HEK293 (cell line): ENCODE measurements around the gene NIPSNAP2.
A peak's percentile ranks its signal among the peaks of the same experiment; 100 is the strongest.
"Not testable (repeated sequence)": the region's sequence is repeated elsewhere in the genome, so short reads cannot be mapped to it uniquely, and the experiment has no call there.

Experiments used
- CTCF ChIA-PET: fragments of 350-600 bp; formaldehyde crosslinking; extraction: SDS; loops from one replicate; lab custom pipeline; 2021; ENCODE audit warnings: antibody characterized with exemption; lab: Yijun Ruan, JAX
- POLR2A ChIA-PET: fragments of 300-600 bp; formaldehyde crosslinking; extraction: SDS; loops from one replicate; lab custom pipeline; 2020; ENCODE audit warnings: antibody characterized with exemption, inconsistent platforms; lab: Yijun Ruan, JAX
- H3K27ac ChIP-seq: fragments of 200-500 bp; sonication (Bioruptor generic); 2 replicates; pipeline ENCODE4 v1.5.1; 2014; ENCODE audit warnings: low read depth, low read length, control low read depth, inconsistent platforms; ENCODE audit errors: extremely low read depth
- H3K36me3 ChIP-seq, 2 experiments: fragments of 200-500 bp in 1 of 2; sonication (Bioruptor generic) in 1 of 2; 1 replicate in 1 of 2; 2 replicates in 1 of 2; pipeline ENCODE4 v1.5.1; 2014 to 2017; ENCODE audit warnings: inconsistent platforms in 2 of 2, low read length in 2 of 2; ENCODE audit not compliant: control insufficient read depth in 2 of 2, insufficient read depth in 1 of 2
- H3K4me1 ChIP-seq: fragments of 200-500 bp; sonication (Bioruptor generic); 2 replicates; pipeline ENCODE4 v1.5.1; 2014; ENCODE audit warnings: mild to moderate bottlenecking, low read length, inconsistent platforms; ENCODE audit not compliant: control insufficient read depth, insufficient read depth
- H3K4me3 ChIP-seq: 2 replicates; pipeline ENCODE4 v1.5.1; 2011; ENCODE audit warnings: low read depth, mild to moderate bottlenecking, control low read depth, low read length, moderate library complexity
- H3K9me3 ChIP-seq: fragments of 200-500 bp; sonication (Bioruptor generic); 2 replicates; pipeline ENCODE4 v1.5.1; 2014; ENCODE audit warnings: low read depth, low read length, inconsistent platforms; ENCODE audit not compliant: control insufficient read depth, insufficient read depth
- GLI4 ChIP-seq: fragments of 450-650 bp; formaldehyde crosslinking; IDR thresholded peaks from 2 replicates; pipeline ENCODE4 v1.5.1; 2016; ENCODE audit warnings: missing biosample characterization, missing genetic modification characterization
- TCF7L2 ChIP-seq: IDR thresholded peaks from 2 replicates; pipeline ENCODE4 v1.6.1; 2011; ENCODE audit warnings: low read depth, mild to moderate bottlenecking, inconsistent platforms, low read length, moderate library complexity, borderline replicate concordance
- ZEB2 ChIP-seq: fragments of 450-650 bp; formaldehyde crosslinking; IDR thresholded peaks from 2 replicates; pipeline ENCODE4 v1.5.1; 2016; ENCODE audit warnings: missing biosample characterization, missing genetic modification characterization
- ZFHX2 ChIP-seq: fragments of 450-650 bp; formaldehyde crosslinking; conservative IDR thresholded peaks from 2 replicates; pipeline ENCODE4 v1.5.1; 2016; ENCODE audit warnings: missing biosample characterization, missing genetic modification characterization
- ZNF169 ChIP-seq: fragments of 450-650 bp; formaldehyde crosslinking; IDR thresholded peaks from 2 replicates; pipeline ENCODE4 v1.5.1; 2016; ENCODE audit warnings: missing biosample characterization, missing genetic modification characterization
- ZNF2 ChIP-seq: fragments of 450-650 bp; formaldehyde crosslinking; IDR thresholded peaks from 2 replicates; pipeline ENCODE4 v1.5.1; 2016; ENCODE audit warnings: missing biosample characterization, missing genetic modification characterization
- ZNF211 ChIP-seq: fragments of 450-650 bp; formaldehyde crosslinking; IDR thresholded peaks from 2 replicates; pipeline ENCODE4 v1.5.1; 2016; ENCODE audit warnings: low read depth, missing biosample characterization, missing genetic modification characterization
- ZNF214 ChIP-seq: fragments of 450-650 bp; formaldehyde crosslinking; IDR thresholded peaks from 2 replicates; pipeline ENCODE4 v1.5.1; 2017; ENCODE audit warnings: missing biosample characterization, mild to moderate bottlenecking, missing genetic modification characterization, borderline replicate concordance
- ZNF239 ChIP-seq: fragments of 450-650 bp; formaldehyde crosslinking; IDR thresholded peaks from 2 replicates; pipeline ENCODE4 v1.5.1; 2016; ENCODE audit warnings: missing biosample characterization, missing genetic modification characterization
- ZNF585B ChIP-seq: fragments of 450-650 bp; formaldehyde crosslinking; IDR thresholded peaks from 2 replicates; pipeline ENCODE4 v1.5.1; 2016; ENCODE audit warnings: missing biosample characterization, missing genetic modification characterization
- ZNF777 ChIP-seq: fragments of 450-650 bp; formaldehyde crosslinking; IDR thresholded peaks from 2 replicates; pipeline ENCODE4 v1.5.1; 2017; ENCODE audit warnings: missing biosample characterization, missing genetic modification characterization, borderline replicate concordance
- TF ChIP-seq, protein P1 (sequence below): sonication (generic); formaldehyde crosslinking; IDR thresholded peaks from 2 replicates; pipeline ENCODE4 v1.8.1; 2022; ENCODE audit warnings: mild to moderate bottlenecking, moderate library complexity, missing genetic modification reagents
- TF ChIP-seq, protein P2 (sequence below): fragments of 450-650 bp; IDR thresholded peaks from 2 replicates; pipeline ENCODE4 v1.5.1; 2018; ENCODE audit warnings: missing biosample characterization, mild to moderate bottlenecking, missing genetic modification characterization
- TF ChIP-seq, protein P3 (sequence below): fragments of 450-650 bp; formaldehyde crosslinking; IDR thresholded peaks from 2 replicates; pipeline ENCODE4 v1.5.1; 2017; ENCODE audit warnings: missing biosample characterization, missing genetic modification characterization
- TF ChIP-seq, protein P4 (sequence below): fragments of 450-650 bp; formaldehyde crosslinking; IDR thresholded peaks from 2 replicates; pipeline ENCODE4; 2016; ENCODE audit warnings: missing biosample characterization, missing genetic modification characterization

The NIPSNAP2 gene

DNA sequence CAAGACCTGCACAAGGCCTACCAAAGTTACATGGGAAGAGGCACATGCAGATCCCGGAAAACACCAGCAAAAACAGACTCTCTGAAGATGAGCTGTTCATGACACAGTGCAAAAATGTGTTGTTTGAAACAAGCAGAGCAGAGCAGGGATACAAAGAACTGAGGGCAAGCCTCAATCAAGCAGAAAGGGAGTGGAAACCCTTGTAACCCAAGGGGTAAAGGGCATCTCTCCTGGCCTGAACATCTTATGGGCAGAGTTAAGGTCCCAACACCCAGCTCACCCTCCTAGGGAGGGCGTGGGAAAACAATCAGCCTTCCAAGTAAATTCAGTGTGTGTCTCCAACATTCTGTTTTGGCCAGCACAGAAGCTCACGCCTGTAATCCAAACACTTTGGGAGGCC, 76.3 kb downstream of the NIPSNAP2 start:
- no peaks in the 10 kb centered on the region for H3K4me1 ChIP-seq
- ChIA-PET CTCF (interaction anchor here (0.6 kb wide), 1 partner anchor 179 kb away, joined by 3 read pairs; no protein-coding TSS in a partner anchor), POLR2A (interaction anchor here (0.6 to 1.6 kb wide), 2 partner anchors 10 to 33 kb away, joined by 8 read pairs; partner anchors contain the start of genes CCT6A and PSPH)
- H3K4me3 ChIP-seq = no peak overlapping the region
- peaks cover 13 to 17% of the 10 kb centered on the region in 2 experiments; a peak in 2 of 3 replicates for H3K36me3 ChIP-seq
- H3K9me3 ChIP-seq = no peaks in the 10 kb centered on the region
- TF ChIP-seq ZNF211 (tag by site-specific recombination) (no peak), ZNF239 (tag by site-specific recombination) (no peak), ZNF777 (tag by site-specific recombination) (no peak)
- TF ChIP-seq, protein P1, sequence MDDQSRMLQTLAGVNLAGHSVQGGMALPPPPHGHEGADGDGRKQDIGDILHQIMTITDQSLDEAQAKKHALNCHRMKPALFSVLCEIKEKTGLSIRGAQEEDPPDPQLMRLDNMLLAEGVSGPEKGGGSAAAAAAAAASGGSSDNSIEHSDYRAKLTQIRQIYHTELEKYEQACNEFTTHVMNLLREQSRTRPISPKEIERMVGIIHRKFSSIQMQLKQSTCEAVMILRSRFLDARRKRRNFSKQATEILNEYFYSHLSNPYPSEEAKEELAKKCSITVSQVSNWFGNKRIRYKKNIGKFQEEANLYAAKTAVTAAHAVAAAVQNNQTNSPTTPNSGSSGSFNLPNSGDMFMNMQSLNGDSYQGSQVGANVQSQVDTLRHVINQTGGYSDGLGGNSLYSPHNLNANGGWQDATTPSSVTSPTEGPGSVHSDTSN (CRISPR knock-in tag) = no peak
- TF ChIP-seq, protein P2, sequence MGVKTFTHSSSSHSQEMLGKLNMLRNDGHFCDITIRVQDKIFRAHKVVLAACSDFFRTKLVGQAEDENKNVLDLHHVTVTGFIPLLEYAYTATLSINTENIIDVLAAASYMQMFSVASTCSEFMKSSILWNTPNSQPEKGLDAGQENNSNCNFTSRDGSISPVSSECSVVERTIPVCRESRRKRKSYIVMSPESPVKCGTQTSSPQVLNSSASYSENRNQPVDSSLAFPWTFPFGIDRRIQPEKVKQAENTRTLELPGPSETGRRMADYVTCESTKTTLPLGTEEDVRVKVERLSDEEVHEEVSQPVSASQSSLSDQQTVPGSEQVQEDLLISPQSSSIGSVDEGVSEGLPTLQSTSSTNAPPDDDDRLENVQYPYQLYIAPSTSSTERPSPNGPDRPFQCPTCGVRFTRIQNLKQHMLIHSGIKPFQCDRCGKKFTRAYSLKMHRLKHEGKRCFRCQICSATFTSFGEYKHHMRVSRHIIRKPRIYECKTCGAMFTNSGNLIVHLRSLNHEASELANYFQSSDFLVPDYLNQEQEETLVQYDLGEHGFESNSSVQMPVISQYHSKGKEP (tag by site-specific recombination) = no peak
- H3K27ac ChIP-seq = no peak overlapping the region

DNA sequence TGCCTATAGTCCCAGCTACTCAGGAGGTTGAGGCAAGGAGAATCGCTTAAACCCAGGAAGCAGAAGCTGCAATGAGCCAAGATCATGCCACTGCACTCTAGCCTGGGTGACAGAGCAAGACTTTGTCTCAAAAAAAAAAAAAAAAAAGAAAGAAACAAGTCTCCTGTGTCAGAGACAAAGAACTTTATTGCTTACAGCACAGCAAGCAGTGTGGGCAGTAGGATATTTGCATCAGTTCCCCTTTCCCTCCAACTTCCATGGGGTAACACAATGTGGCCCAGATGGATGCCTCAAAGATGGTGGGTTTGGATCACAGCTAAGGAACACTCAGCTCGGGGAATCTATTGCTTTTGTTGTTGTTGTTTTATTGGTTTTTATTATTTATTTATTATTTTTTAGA, 81.4 kb downstream of the NIPSNAP2 start:
- H3K4me3 ChIP-seq, H3K27ac ChIP-seq, H3K4me1 ChIP-seq, H3K9me3 ChIP-seq, CTCF ChIA-PET: not testable (repeated sequence)
- POLR2A ChIA-PET = interaction anchor here (2.2 kb wide), 1 partner anchor 12 kb away, joined by 6 read pairs; no protein-coding TSS in a partner anchor
- H3K36me3 ChIP-seq = peaks cover 13% of the 10 kb centered on the region in 2 experiments; a peak in 2 of 3 replicates

DNA sequence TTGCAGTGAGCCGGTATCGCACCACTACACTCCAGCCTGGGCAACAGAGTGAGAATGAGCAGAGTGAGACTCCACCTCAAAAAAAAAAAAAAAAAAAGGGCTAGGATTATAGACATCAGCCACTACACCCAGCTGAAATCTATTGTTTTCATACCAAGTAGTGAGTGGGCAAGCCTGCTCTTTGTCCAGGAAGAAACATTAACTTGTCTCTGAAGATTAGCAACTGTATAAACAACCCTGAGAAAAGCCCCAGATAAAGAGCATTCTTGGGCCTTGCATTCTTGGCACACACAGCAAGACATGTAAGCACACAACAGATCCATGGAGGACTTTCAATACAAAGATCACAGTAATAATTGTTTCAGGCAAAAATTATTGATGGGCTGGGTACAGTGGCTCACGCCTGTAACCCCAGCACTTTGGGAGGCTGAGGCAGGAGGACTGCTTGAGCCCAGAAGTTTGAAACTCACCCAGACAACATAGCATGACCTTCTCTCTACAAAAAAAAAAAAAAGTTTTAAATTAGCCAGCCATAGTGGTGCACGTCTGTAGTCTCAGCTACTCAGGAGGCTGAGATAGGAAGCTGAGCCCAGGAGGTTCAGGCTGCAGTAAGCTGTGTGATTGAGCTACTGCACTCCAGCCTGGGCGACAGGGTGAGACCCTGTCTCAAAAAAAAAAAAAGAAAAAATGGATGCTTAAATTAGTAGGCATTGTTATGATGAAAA, 82.5 kb downstream of the NIPSNAP2 start:
- Histone ChIP-seq H3K27ac (0 out of 2 replicates have a peak overlapping the region, but pooled peaks have one; percentile 24), H3K36me3 (peaks cover 11% of the 10 kb centered on the region in 2 experiments; a peak in 2 of 3 replicates), H3K4me3 (no peak overlapping the region), H3K9me3 (no peaks in the 10 kb centered on the region), H3K4me1 (peaks cover 5% of the 10 kb centered on the region; the same call in 1 of the 2 replicates)
- no peak for TF ChIP-seq ZNF214
- TF ChIP-seq TCF7L2 = no peak
- TF ChIP-seq ZFHX2 (tag by site-specific recombination) = no peak
- TF ChIP-seq ZNF585B (tag by site-specific recombination) = no peak
- TF ChIP-seq, protein P3, sequence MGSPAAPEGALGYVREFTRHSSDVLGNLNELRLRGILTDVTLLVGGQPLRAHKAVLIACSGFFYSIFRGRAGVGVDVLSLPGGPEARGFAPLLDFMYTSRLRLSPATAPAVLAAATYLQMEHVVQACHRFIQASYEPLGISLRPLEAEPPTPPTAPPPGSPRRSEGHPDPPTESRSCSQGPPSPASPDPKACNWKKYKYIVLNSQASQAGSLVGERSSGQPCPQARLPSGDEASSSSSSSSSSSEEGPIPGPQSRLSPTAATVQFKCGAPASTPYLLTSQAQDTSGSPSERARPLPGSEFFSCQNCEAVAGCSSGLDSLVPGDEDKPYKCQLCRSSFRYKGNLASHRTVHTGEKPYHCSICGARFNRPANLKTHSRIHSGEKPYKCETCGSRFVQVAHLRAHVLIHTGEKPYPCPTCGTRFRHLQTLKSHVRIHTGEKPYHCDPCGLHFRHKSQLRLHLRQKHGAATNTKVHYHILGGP (tag by site-specific recombination) = no peak
- no peak for TF ChIP-seq ZEB2 (tag by site-specific recombination)
- no peak for TF ChIP-seq ZNF169 (tag by site-specific recombination)
- no peak for TF ChIP-seq GLI4 (tag by site-specific recombination)
- TF ChIP-seq, protein P4, sequence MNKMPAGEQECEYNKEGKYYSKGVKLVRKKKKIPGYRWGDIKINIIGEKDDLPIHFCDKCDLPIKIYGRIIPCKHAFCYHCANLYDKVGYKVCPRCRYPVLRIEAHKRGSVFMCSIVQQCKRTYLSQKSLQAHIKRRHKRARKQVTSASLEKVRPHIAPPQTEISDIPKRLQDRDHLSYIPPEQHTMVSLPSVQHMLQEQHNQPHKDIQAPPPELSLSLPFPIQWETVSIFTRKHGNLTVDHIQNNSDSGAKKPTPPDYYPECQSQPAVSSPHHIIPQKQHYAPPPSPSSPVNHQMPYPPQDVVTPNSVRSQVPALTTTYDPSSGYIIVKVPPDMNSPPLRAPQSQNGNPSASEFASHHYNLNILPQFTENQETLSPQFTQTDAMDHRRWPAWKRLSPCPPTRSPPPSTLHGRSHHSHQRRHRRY (tag by site-specific recombination) = no peak
- no peak for TF ChIP-seq ZNF2 (tag by site-specific recombination)
- ChIA-PET POLR2A (interaction anchor here (2.2 kb wide), 1 partner anchor 13 kb away, joined by 6 read pairs; no protein-coding TSS in a partner anchor), CTCF (interaction anchor here (0.9 kb wide), 1 partner anchor 18 kb away, joined by 3 read pairs; no protein-coding TSS in a partner anchor)

DNA sequence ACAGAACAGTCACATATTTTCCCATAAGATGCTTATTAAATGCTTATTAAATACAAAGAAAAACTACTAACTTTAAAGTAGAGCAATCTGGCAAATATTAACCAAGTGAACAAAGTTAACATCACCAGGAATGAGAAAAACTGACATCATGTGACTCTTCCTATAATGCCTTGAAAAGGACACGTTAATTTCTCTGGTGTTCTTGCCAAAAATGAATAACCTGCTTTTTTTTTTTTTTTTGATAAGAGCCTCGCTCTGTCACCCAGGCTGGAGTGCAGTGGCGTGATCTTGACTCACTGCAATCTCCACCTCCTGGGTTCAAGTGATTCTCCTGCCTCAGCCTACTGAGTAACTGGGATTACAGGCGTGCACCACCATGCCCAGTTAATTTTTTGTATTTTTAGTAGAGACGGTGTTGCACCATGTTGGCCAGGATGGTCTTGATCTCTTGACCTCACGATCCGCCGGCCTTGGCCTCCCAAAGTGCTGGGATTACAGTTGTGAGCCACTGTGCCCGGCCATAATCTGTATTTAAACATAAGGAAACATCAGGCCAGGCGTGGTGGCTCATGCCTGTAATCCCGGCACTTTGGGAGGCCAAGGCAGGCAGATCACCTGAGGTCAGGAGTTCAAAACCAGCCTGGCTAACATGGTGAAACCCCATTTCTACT, 83.2 kb downstream of the NIPSNAP2 start:
- not testable (repeated sequence) for H3K36me3 ChIP-seq, H3K27ac ChIP-seq, H3K9me3 ChIP-seq, H3K4me3 ChIP-seq, H3K4me1 ChIP-seq
- ChIA-PET POLR2A (interaction anchor here (2.2 kb wide), 1 partner anchor 14 kb away, joined by 6 read pairs; no protein-coding TSS in a partner anchor), CTCF (interaction anchor here (0.7 kb wide), 2 partner anchors 47 to 1011 kb away, joined by 3 to 6 read pairs; no protein-coding TSS in a partner anchor)
